ENCODE results near the gene FBXO41. TPM values are rescaled to one million over a fixed set of nuclear protein-coding genes. Genes with fewer than 3 reads are reported as not detected.

The FBXO41 gene
- total and polyA plus RNA-seq, 4 donors, result 0.06 to 0.51 (median 0.38) TPM

GRCh38 chr2:73297151-73297559, 12.9 kb upstream of the FBXO41 start:
- no peaks in the 10 kb centered on the region for H3K36me3 ChIP-seq (ENCODE audit: control insufficient read depth in 4 of 4, insufficient read depth in 3 of 4, low read depth in 1 of 4, low read length in 3 of 4)
- peaks cover 4 to 10% (median 8%) of the 10 kb centered on the region in 4 donors for H3K4me1 ChIP-seq (ENCODE audit: control insufficient read depth in 4 of 4, insufficient read depth in 4 of 4, low read length in 3 of 4)
- TF ChIP-seq EGR1 (IDR thresholded peaks at IDR 0.05; ENCODE audit: low read depth in 2 of 2) (no peak), NR2F2 (IDR thresholded peaks at IDR 0.05) (no peak), HNF4G (IDR thresholded peaks at IDR 0.05) (no peak), FOXA2 (IDR thresholded peaks at IDR 0.05) (no peak), FOXA1 (IDR thresholded peaks at IDR 0.05) (no peak), YY1 (IDR thresholded peaks at IDR 0.05) (no peak), ZBTB33 (IDR thresholded peaks at IDR 0.05) (no peak), JUND (IDR thresholded peaks at IDR 0.05) (no peak), RAD21 (IDR thresholded peaks at IDR 0.05) (no peak), MAX (IDR thresholded peaks at IDR 0.05) (no peak), SP1 (IDR thresholded peaks at IDR 0.05) (no peak)
- TF ChIP-seq, protein P1, sequence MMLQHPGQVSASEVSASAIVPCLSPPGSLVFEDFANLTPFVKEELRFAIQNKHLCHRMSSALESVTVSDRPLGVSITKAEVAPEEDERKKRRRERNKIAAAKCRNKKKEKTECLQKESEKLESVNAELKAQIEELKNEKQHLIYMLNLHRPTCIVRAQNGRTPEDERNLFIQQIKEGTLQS (IDR thresholded peaks at IDR 0.05), result no peak
- WGBS, result 19% methylated on average over 2 of the region's 2 CpGs
- H3K27ac ChIP-seq (ENCODE audit: low read depth in 1 of 2, low read length in 2 of 2), result no peak overlapping the region
- DNase-seq (ENCODE audit: low spot score), result no peak
- no peak overlapping the region for H3K9ac ChIP-seq (ENCODE audit: low read depth in 1 of 2, low read length in 2 of 2)
- peaks cover 3 to 27% (median 12%) of the 10 kb centered on the region in 4 donors for H3K27me3 ChIP-seq (ENCODE audit: control insufficient read depth in 4 of 4, insufficient read depth in 4 of 4, low read length in 3 of 4)
- H3K4me3 ChIP-seq (ENCODE audit: low read depth in 1 of 3, low read length in 3 of 3), result no peak overlapping the region
- peaks cover 0 to 3% (median 0%) of the 10 kb centered on the region in 4 donors for H3K9me3 ChIP-seq (ENCODE audit: control insufficient read depth in 4 of 4, low read length in 3 of 4)

DNA sequence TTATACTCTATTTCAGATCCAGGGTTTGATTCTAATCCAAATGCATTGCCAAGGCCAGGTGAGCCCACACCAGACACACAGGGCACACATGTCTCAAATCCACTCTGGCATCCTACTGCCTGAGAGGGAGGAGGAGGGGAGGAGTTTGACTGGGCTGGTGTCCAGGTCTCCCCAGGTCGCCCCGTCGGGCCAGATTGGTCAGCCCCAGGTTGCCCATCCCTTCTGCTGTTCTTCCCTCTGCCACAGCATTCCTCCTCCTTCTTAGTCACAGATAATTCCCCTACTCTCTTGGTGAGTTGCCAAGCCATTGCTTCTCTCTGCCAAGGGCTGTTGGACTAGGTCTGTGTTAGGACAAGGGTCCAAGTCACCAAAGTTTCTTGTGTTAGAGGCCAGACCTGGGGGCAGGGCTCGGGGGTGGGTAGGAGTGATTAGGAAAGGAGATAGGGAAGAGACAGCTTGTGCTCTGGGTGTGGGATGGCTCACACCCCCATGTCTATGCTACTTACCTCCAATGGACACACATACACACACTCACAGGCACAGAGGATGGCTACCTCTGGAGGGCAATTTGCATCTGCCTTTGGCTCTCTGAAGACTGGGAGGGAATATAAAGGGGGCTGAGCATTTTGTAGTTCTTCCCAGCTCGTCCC, 11.6 kb upstream of the FBXO41 start:
- Histone ChIP-seq H3K36me3 (ENCODE audit: control insufficient read depth in 4 of 4, insufficient read depth in 3 of 4, low read depth in 1 of 4, low read length in 3 of 4) (no peaks in the 10 kb centered on the region), H3K27me3 (ENCODE audit: control insufficient read depth in 4 of 4, insufficient read depth in 4 of 4, low read length in 3 of 4) (peaks cover 3 to 29% (median 12%) of the 10 kb centered on the region in 4 donors), H3K9ac (ENCODE audit: low read depth in 1 of 2, low read length in 2 of 2) (no peak overlapping the region), H3K4me1 (ENCODE audit: control insufficient read depth in 4 of 4, insufficient read depth in 4 of 4, low read length in 3 of 4) (peaks cover 6 to 17% (median 13%) of the 10 kb centered on the region in 4 donors), H3K9me3 (ENCODE audit: control insufficient read depth in 4 of 4, low read length in 3 of 4) (peaks cover 0 to 3% (median 0%) of the 10 kb centered on the region in 4 donors), H3K4me3 (ENCODE audit: low read depth in 1 of 3, low read length in 3 of 3) (no peak overlapping the region), H3K27ac (ENCODE audit: low read depth in 1 of 2, low read length in 2 of 2) (no peak overlapping the region)
- WGBS, result 31% methylated on average over 5 of the region's 5 CpGs
- DNase-seq (ENCODE audit: low spot score), result no peak
- TF ChIP-seq, protein P2, sequence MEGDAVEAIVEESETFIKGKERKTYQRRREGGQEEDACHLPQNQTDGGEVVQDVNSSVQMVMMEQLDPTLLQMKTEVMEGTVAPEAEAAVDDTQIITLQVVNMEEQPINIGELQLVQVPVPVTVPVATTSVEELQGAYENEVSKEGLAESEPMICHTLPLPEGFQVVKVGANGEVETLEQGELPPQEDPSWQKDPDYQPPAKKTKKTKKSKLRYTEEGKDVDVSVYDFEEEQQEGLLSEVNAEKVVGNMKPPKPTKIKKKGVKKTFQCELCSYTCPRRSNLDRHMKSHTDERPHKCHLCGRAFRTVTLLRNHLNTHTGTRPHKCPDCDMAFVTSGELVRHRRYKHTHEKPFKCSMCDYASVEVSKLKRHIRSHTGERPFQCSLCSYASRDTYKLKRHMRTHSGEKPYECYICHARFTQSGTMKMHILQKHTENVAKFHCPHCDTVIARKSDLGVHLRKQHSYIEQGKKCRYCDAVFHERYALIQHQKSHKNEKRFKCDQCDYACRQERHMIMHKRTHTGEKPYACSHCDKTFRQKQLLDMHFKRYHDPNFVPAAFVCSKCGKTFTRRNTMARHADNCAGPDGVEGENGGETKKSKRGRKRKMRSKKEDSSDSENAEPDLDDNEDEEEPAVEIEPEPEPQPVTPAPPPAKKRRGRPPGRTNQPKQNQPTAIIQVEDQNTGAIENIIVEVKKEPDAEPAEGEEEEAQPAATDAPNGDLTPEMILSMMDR (IDR thresholded peaks at IDR 0.05; ENCODE audit: low read depth, low read length, missing input control), result no peak
- TF ChIP-seq HNF4A (conservative IDR thresholded peaks at IDR 0.05) (no peak), RXRA (IDR thresholded peaks at IDR 0.05) (no peak), FOXA2 (IDR thresholded peaks at IDR 0.05) (no peak), MAX (IDR thresholded peaks at IDR 0.05) (no peak), GABPA (IDR thresholded peaks at IDR 0.05 in 1 of 2, conservative IDR thresholded peaks at IDR 0.05 in 1 of 2) (no peak)

Measured in liver (tissue), 9 donors.